GM12892 (cell line): ENCODE results near the gene DENND6A.

Source experiments
- DNase-seq: peaks from one replicate; pipeline ENCODE4 v3.0.0; 2011; ENCODE audit not compliant: insufficient read length
- FAIRE-seq: peaks from 2 replicates; lab custom pipeline; 2011; peaks lifted over from hg19 to GRCh38; lab: Jason Lieb, UNC
- POLR2A ChIP-seq: IDR thresholded peaks from 2 replicates; pipeline ENCODE4 v1.6.1; 2011; ENCODE audit warnings: low read depth, low read length, control low read depth
- POLR2AphosphoS5 ChIP-seq: IDR thresholded peaks from 2 replicates; pipeline ENCODE4 v1.6.1; 2011; ENCODE audit warnings: low read depth, low read length, control low read depth
- TAF1 ChIP-seq: IDR thresholded peaks from 2 replicates; pipeline ENCODE4 v1.6.1; 2011; ENCODE audit warnings: low read depth, mild to moderate bottlenecking, control low read depth, low read length, borderline replicate concordance

DENND6A gene

DNA sequence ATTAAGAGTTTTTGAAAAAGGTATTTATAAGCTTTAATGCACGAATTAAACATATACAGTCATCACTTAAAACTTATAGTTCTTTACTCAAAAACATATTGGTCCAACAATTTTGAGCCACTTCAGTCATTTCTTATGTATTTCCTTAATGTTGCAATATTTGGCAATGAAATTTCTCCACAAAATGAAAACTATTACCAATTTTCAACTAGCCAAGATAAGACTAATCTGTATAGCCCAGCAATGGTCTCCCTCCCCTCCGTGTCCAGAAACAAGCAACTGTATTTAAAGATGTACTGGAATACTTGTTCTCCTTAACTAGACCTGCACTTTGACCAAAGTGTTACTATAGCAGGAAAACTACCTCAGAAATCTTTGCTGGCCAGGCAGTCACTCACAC lies 105.0 kb downstream of the DENND6A start:
- no peak for TF ChIP-seq TAF1
- no peak for TF ChIP-seq POLR2A
- TF ChIP-seq POLR2AphosphoS5, result no peak
- DNase-seq (no peak), FAIRE-seq (no peak)

DNA sequence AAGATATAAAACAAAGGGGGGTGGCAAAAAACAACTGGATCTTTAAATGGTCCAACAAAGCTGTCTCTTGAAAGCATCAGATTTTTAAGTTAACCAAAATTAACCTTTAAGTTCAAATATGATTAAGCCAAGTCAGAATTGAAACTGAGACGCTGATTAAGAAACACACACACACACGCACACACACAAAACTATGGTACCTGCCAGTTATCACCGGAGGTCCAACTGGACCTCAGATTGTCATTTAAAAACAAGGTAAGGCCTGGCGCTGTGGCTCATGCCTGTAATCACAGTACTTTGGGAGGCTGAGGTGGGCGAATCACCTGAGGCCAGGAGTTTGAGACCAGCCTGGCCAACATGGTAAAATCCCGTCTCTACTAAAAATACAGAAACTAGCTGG lies 106.1 kb downstream of the DENND6A start:
- FAIRE-seq, result no peak
- TF ChIP-seq POLR2AphosphoS5, result no peak
- no peak for TF ChIP-seq TAF1
- no peak for TF ChIP-seq POLR2A
- DNase-seq, result no peak

DNA sequence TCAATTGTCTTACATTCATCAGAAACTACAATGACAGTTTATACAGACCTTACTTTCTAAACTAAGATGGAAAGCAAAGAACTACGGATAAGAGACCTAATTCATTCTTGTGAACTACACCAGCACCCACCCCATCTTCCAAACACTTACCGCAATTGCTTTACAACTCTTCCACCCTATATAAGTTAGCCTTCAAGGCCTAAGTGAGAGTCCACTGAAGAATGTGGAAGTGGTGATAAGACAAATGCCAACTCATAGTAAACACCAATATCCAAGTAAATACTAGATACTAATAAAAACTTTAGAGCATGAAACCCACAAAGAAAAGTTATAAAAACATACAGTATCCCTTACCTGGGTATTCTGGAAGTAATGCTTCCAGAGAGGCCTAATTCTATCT lies 109.3 kb downstream of the DENND6A start:
- FAIRE-seq, result no peak
- no peak for TF ChIP-seq POLR2AphosphoS5
- DNase-seq, result no peak

DNA sequence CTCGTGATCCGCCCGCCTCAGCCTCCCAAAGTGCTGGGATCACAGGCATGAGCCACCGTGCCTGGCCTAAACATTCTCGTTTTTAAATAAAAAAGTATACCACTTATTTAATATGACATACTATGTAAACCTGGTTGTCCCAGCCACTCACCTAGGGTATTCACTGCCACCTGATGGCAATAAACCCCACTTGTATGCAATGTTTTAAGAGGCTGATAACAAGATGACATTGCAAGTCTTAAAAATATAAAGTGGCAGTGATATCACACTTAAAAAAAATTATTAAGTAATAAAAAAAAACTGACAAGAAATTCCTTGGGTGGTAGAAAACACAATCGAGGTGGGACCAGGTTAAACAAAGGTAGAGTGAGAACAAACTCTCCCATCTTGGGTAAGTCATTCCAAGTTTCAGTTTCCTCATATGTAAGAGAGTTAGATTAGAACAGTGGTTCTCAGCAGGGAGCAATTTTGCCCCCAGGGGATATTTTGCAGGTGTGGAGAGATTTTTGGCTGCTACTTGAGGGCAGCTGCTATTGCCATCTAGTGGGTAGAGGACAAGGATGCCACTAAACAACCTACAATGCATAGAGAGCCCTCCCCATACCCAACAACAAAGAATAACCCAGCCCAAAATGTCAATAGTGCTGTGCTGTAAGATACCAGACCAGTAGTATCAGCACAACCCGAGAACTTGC lies 110.3 kb downstream of the DENND6A start:
- no peak for TF ChIP-seq POLR2AphosphoS5
- no peak for TF ChIP-seq TAF1
- no peak for TF ChIP-seq POLR2A
- no peak for DNase-seq
- no peak for FAIRE-seq

DNA sequence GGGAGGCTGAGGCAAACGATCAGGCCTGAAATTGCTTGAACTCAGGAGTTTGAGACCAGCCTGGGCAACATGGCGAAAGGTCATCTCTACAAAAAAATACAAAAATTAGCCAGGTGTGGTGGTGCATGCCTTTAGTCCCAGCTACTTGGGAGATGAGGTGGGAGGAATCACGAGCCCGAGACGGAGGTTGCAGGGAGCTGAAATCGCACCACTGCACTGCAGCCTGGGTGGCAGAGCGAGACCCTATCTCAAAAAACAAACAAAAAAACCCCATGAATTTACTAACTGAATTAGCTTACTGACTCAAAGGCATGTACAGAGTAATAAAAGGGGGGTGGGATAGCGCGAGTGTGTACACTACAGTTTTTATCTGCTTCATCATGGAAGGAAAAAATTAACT lies 115.1 kb downstream of the DENND6A start:
- FAIRE-seq (no peak), DNase-seq (no peak)
- TF ChIP-seq TAF1 (no peak), POLR2A (no peak), POLR2AphosphoS5 (no peak)

DNA sequence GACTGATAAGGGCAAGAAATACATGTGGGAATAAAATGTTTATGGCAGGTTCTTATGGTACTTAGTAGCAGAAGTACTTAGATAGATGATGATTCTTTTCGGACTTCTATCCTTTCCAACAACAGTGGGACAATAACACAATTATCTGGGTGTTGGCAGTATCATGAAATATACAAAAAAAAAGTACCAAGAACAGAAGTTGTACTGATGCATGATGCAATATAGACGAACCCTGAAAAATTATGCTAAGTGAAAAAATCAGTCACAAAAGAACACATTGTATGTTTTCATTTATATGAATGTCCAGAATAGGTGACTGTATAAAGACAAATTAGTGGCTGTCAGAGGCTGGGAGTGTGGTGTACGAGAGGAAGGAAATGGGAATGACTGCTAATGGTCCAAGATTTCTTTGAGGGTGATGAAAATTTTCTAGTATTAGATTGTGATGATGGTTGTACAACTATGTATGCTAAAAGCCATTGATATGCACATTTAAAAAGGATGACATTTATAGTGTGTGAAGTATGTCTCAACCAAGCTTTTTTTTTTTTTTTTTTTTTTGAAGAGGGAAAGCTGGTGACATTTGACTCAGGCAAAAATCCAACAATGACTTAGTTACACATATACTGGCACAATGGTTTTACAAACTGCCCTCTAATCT lies 116.8 kb downstream of the DENND6A start:
- FAIRE-seq (no peak), DNase-seq (no peak)
- TF ChIP-seq TAF1 (no peak), POLR2AphosphoS5 (no peak), POLR2A (no peak)
